SK-N-SH treated with all-trans-retinoic acid at 6 μM for 48 hours (cell line): ENCODE data around the gene ADAMTS2.

ENCODE experiments used
- ATAC-seq: fragments of 200-7000 bp; cut with Tn5 transposase; 3 replicates; pipeline ENCODE4 v1.9.1; 2020; ENCODE audit warnings: mild to moderate bottlenecking, moderate library complexity
- ARNTL ChIP-seq: fragments of 450-650 bp; formaldehyde crosslinking; IDR thresholded peaks from 2 replicates; pipeline ENCODE4 v1.5.0; 2020; ENCODE audit warnings: low read depth, mild to moderate bottlenecking, moderate library complexity, borderline replicate concordance
- BACH2 ChIP-seq: fragments of 250-450 bp; sonication (Bioruptor Pico); IDR thresholded peaks from 2 replicates; pipeline ENCODE4 v1.9.0; 2021; ENCODE audit warnings: mild to moderate bottlenecking, borderline replicate concordance
- CREB5 ChIP-seq: fragments of 250-450 bp; sonication (Bioruptor Pico); IDR thresholded peaks from 2 replicates; pipeline ENCODE4 v1.5.1; 2020; ENCODE audit warnings: low read depth, mild to moderate bottlenecking, moderate library complexity
- CSRNP3 ChIP-seq: fragments of 250-450 bp; sonication (Bioruptor Pico); IDR thresholded peaks from 2 replicates; pipeline ENCODE4 v1.5.1; 2021; ENCODE audit warnings: mild to moderate bottlenecking, moderate library complexity
- ESRRG ChIP-seq: fragments of 250-450 bp; sonication (Bioruptor Pico); IDR thresholded peaks from 2 replicates; pipeline ENCODE4 v1.6.1; 2021; ENCODE audit warnings: mild to moderate bottlenecking
- GLIS3 ChIP-seq: fragments of 250-450 bp; sonication (Bioruptor Pico); IDR thresholded peaks from 2 replicates; pipeline ENCODE4 v1.5.0; 2020; ENCODE audit warnings: mild to moderate bottlenecking, moderate library complexity
- ISL1 ChIP-seq: fragments of 250-450 bp; sonication (Bioruptor Pico); IDR thresholded peaks from 2 replicates; pipeline ENCODE4 v2.1.2; 2022; ENCODE audit warnings: mild to moderate bottlenecking, moderate library complexity
- OSR1 ChIP-seq: fragments of 250-450 bp; sonication (Bioruptor Pico); IDR thresholded peaks from 2 replicates; pipeline ENCODE4 v1.8.0; 2022; ENCODE audit warnings: moderate library complexity, mild to moderate bottlenecking, inconsistent platforms
- PATZ1 ChIP-seq: fragments of 250-450 bp; sonication (Bioruptor Pico); IDR thresholded peaks from 2 replicates; pipeline ENCODE4 v1.8.0; 2020; ENCODE audit warnings: mild to moderate bottlenecking, moderate library complexity, borderline replicate concordance
- POU6F1 ChIP-seq: fragments of 250-450 bp; sonication (Bioruptor Pico); IDR thresholded peaks from 2 replicates; pipeline ENCODE4 v1.8.0; 2021; ENCODE audit warnings: low read depth, mild to moderate bottlenecking, moderate library complexity, borderline replicate concordance
- RARB ChIP-seq: fragments of 250-450 bp; sonication (Bioruptor Pico); IDR thresholded peaks from 2 replicates; pipeline ENCODE4 v1.8.0; 2021; ENCODE audit warnings: mild to moderate bottlenecking, moderate library complexity
- SNAI2 ChIP-seq: fragments of 250-450 bp; sonication (Bioruptor Pico); IDR thresholded peaks from 2 replicates; pipeline ENCODE4 v1.5.0; 2020; ENCODE audit warnings: mild to moderate bottlenecking, moderate library complexity
- TCF4 ChIP-seq: fragments of 250-450 bp; sonication (Bioruptor Pico); IDR thresholded peaks from 2 replicates; pipeline ENCODE4 v1.8.0; 2021; ENCODE audit warnings: mild to moderate bottlenecking, moderate library complexity, borderline replicate concordance
- TOX ChIP-seq: fragments of 250-450 bp; sonication (Bioruptor Pico); IDR thresholded peaks from 2 replicates; pipeline ENCODE4 v1.8.0; 2021; ENCODE audit warnings: mild to moderate bottlenecking, moderate library complexity, borderline replicate concordance
- TSHZ2 ChIP-seq: fragments of 250-450 bp; sonication (Bioruptor Pico); IDR thresholded peaks from 2 replicates; pipeline ENCODE4 v1.5.0; 2020; ENCODE audit warnings: mild to moderate bottlenecking, moderate library complexity
- ZC3H10 ChIP-seq: fragments of 250-450 bp; sonication (Bioruptor Pico); IDR thresholded peaks from 2 replicates; pipeline ENCODE4 v1.5.1; 2021; ENCODE audit warnings: mild to moderate bottlenecking, moderate library complexity
- ZFP3 ChIP-seq: fragments of 250-450 bp; sonication (Bioruptor Pico); IDR thresholded peaks from 2 replicates; pipeline ENCODE4 v1.5.0; 2020; ENCODE audit warnings: mild to moderate bottlenecking, moderate library complexity
- ZFP30 ChIP-seq: fragments of 450-650 bp; formaldehyde crosslinking; IDR thresholded peaks from 2 replicates; pipeline ENCODE4 v1.5.0; 2022; ENCODE audit warnings: mild to moderate bottlenecking, moderate library complexity
- ZNF565 ChIP-seq: fragments of 450-650 bp; formaldehyde crosslinking; conservative IDR thresholded peaks from 2 replicates; pipeline ENCODE4 v1.5.0; 2020; ENCODE audit warnings: low read depth, mild to moderate bottlenecking, moderate library complexity
- ZNF70 ChIP-seq: fragments of 450-650 bp; formaldehyde crosslinking; IDR thresholded peaks from 2 replicates; pipeline ENCODE4 v1.5.0; 2020; ENCODE audit warnings: mild to moderate bottlenecking, moderate library complexity
- ZNF8 ChIP-seq: fragments of 450-650 bp; formaldehyde crosslinking; IDR thresholded peaks from 2 replicates; pipeline ENCODE4 v1.5.0; 2020; ENCODE audit warnings: mild to moderate bottlenecking, moderate library complexity

ADAMTS2 gene

GRCh38 chr5:179379321-179379890 is 34.1 kb upstream of the ADAMTS2 start:
- ATAC-seq: no peak
- no peak for TF ChIP-seq TOX (CRISPR knock-in tag)
- TF ChIP-seq OSR1 (CRISPR knock-in tag): no peak
- no peak for TF ChIP-seq CSRNP3 (CRISPR knock-in tag)
- no peak for TF ChIP-seq ZNF565 (CRISPR knock-in tag)
- no peak for TF ChIP-seq ZFP3 (CRISPR knock-in tag)
- no peak for TF ChIP-seq ZNF70 (CRISPR knock-in tag)
- TF ChIP-seq ZFP30 (CRISPR knock-in tag): no peak
- TF ChIP-seq ARNTL (CRISPR knock-in tag): no peak
- no peak for TF ChIP-seq TCF4 (CRISPR knock-in tag)
- TF ChIP-seq, all 23 proteins: peak for 0

- no peak for ATAC-seq
- TF ChIP-seq ZNF565 (CRISPR knock-in tag) (no peak), ZNF8 (CRISPR knock-in tag) (no peak), ISL1 (CRISPR knock-in tag) (no peak), OSR1 (CRISPR knock-in tag) (no peak), SNAI2 (CRISPR knock-in tag) (no peak), ZFP30 (CRISPR knock-in tag) (no peak), GLIS3 (CRISPR knock-in tag) (no peak), ARNTL (CRISPR knock-in tag) (no peak), TOX (CRISPR knock-in tag) (no peak), ESRRG (CRISPR knock-in tag) (no peak), ZC3H10 (no peak), TSHZ2 (CRISPR knock-in tag) (no peak), ZFP3 (CRISPR knock-in tag) (no peak), CSRNP3 (CRISPR knock-in tag) (no peak), ZNF70 (CRISPR knock-in tag) (no peak), BACH2 (CRISPR knock-in tag) (no peak), POU6F1 (CRISPR knock-in tag) (no peak), CREB5 (CRISPR knock-in tag) (no peak), RARB (no peak), PATZ1 (CRISPR knock-in tag) (no peak)
These were observed 33.4 kb upstream of the ADAMTS2 start for GRCh38 chr5:179378441-179379271.
